ELR (cell line): Measurements from ENCODE around the gene IGF2BP2.

ENCODE experiments used
- DNase-seq: peaks from one replicate; pipeline ENCODE4 v3.0.0-alpha.2; 2015; ENCODE audit warnings: low read depth

Gene IGF2BP2

GRCh38 chr3:185764980-185765370, 59.9 kb downstream of the IGF2BP2 start:
- DNase-seq = no peak

GRCh38 chr3:185764163-185764979, 60.5 kb downstream of the IGF2BP2 start:
- DNase-seq = peak; percentile 51

- DNase-seq = no peak
Observed at GRCh38 chr3:185763347-185764005, 61.4 kb downstream of the IGF2BP2 start.

- DNase-seq = no peak
Observed at GRCh38 chr3:185760550-185760949, 64.3 kb downstream of the IGF2BP2 start.

- no peak for DNase-seq
Observed at GRCh38 chr3:185760088-185760487, 64.8 kb downstream of the IGF2BP2 start.

- no peak for DNase-seq
Observed at GRCh38 chr3:185759512-185759911, 65.3 kb downstream of the IGF2BP2 start.

- no peak for DNase-seq
Observed at GRCh38 chr3:185758912-185759311, 65.9 kb downstream of the IGF2BP2 start.

- DNase-seq = no peak
Observed at GRCh38 chr3:185757176-185757575, 67.7 kb downstream of the IGF2BP2 start.

- no peak for DNase-seq
Observed at GRCh38 chr3:185756477-185756876, 68.4 kb downstream of the IGF2BP2 start.

- no peak for DNase-seq
Observed at GRCh38 chr3:185754920-185755319, 69.9 kb downstream of the IGF2BP2 start.

- DNase-seq = no peak
Observed at GRCh38 chr3:185753354-185753753, 71.5 kb downstream of the IGF2BP2 start.

- DNase-seq = no peak
Observed at GRCh38 chr3:185750702-185751101, 74.1 kb downstream of the IGF2BP2 start.

GRCh38 chr3:185750015-185750414, 74.8 kb downstream of the IGF2BP2 start:
- DNase-seq = no peak

GRCh38 chr3:185746470-185746869, 78.4 kb downstream of the IGF2BP2 start:
- DNase-seq = no peak

GRCh38 chr3:185744997-185745843, 79.6 kb downstream of the IGF2BP2 start:
- DNase-seq = peak; percentile 97

GRCh38 chr3:185741586-185741985, 83.3 kb downstream of the IGF2BP2 start:
- DNase-seq = no peak

- DNase-seq = no peak
Observed at GRCh38 chr3:185740133-185740532, 84.7 kb downstream of the IGF2BP2 start.

GRCh38 chr3:185739264-185739701, 85.6 kb downstream of the IGF2BP2 start:
- no peak for DNase-seq

- DNase-seq = peak; percentile 46
Observed at GRCh38 chr3:185737740-185738680, 86.8 kb downstream of the IGF2BP2 start.

- DNase-seq = peak; percentile 93
Observed at GRCh38 chr3:185737020-185737419, 87.8 kb downstream of the IGF2BP2 start.

- no peak for DNase-seq
Observed at GRCh38 chr3:185734725-185735096, 90.1 kb downstream of the IGF2BP2 start.
